NCI-H146 (cell line): ENCODE measurements around the gene ZNF385B.
A peak's percentile ranks its signal among the peaks of the same experiment; 100 is the strongest.
"Not testable (repeated sequence)": the region's sequence is repeated elsewhere in the genome, so short reads cannot be mapped to it uniquely, and the experiment has no call there.

Source experiments
- DNase-seq: peaks from one replicate; lab custom pipeline; 2025; lab: John Stamatoyannopoulos, UW

Gene ZNF385B

DNA sequence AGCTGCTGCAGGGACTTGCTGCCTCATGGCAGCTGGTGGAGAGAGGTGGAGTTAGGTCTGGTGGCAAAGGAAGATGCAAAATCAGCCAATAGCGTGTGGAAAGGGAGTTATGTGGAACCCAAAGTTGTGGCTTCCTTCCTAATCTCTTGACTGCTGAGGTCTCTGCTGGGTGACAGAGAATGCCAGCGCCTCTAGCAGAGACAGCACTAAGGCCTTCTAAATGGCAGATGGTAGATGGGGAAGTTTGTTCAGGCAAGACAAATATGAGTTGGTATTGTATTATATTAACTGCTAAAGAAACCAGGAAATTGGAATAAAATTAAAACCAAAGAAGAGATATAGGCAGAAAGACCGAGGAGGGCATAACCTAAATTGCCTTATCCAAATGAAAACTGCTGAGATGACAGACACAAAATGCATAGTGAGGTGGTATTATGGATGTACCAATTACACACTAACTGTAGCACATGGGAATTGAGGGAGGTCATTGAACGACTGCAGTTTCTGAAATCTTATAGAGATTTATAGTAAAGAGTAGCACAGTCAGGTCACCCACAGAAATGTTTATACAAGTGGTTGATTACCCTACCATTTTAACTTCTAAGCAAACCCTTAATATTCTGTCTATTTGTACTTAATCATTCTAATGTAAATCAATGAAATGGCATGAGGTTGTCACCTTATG lies 350.2 kb downstream of the ZNF385B start:
- DNase-seq: peak; percentile 45

DNA sequence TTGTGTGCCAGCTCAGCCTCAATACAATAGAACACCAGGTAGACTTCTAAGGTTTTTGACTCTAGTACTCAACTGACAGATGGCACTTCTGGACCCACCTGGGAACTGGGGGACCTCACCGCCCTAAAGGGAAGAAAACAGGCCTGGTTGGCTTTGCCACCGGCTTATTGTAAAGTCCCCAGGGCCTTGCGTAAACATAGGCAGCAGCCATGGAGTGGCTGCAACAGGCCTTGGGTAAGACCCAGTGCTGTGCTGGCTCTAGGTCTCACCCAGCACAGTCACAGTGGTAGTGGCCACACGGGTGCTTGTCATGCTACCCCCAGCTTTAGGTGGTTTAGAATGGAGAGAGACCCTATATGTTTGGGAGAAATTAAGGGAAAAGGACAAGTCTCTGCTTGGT lies 366.1 kb downstream of the ZNF385B start:
- DNase-seq: no peak

DNA sequence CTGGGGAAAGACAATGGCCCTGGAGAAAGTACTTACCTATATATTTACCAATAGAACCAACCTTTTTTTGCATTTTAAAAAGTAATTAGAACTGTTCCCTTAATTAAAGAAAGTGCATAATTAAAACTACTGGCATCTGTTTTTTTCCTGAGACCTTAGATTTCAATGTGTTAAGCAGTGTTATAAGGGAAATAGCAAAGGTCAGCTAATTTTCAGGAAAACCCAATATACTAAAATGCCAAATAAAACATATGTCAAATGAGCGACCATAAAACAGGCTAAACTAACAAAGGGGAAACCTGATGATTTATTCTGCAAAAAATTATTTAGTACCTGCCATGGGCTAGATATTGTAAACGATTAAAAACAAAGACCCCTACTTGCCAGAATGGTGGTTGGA lies 372.8 kb downstream of the ZNF385B start:
- no peak for DNase-seq

DNA sequence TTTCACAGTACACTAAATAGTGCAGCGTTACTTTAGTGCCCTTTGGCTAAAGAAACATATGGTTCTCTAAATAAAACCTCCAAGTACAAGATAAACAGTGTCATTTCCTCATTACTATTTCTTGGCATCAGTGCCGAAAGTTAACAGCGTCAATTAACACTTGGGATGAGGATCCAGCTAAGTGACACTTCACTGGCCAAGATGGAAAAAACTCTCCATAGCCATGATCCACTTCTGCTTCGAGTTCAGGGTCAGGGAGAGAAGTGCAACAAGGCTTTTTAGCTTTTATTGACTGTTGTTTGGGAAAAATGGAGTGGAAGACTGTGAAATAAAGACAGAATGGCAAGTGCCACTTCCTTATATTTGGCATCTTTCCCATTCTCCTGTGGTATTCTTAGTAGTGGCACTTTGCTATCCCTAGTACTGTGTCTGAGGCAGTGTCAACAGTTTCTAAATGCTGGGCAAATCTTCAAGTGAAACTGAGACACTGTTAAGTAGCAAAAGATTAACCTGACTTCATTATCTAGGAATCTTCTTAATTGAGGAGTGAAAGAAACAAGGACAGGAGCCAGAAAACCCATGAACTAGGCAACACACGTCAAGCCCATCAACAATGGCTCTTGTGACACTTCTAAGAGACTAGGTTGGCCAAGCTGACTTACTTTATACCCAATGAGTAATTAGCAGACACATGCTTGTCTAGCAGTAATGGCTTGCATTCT lies 374.2 kb downstream of the ZNF385B start:
- no peak for DNase-seq

DNA sequence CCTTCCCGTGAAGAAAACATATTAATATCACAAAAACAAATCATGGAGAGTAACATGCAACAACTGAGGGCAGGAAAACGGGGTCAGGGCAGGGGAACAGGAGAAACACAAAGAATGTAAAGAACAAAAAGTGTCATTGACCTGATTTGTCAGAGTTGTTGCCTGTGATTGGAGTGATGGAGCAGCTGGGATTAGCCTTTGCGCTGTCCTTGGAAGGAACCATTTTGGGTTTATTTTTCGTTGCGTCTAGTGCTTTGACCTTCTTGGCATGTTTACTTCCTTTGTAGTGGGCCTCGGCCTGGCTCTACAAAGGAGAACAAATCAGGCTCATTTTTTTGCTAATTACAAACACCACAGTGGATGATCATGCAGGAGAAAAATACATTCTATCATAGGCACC lies 378.3 kb downstream of the ZNF385B start:
- no peak for DNase-seq

DNA sequence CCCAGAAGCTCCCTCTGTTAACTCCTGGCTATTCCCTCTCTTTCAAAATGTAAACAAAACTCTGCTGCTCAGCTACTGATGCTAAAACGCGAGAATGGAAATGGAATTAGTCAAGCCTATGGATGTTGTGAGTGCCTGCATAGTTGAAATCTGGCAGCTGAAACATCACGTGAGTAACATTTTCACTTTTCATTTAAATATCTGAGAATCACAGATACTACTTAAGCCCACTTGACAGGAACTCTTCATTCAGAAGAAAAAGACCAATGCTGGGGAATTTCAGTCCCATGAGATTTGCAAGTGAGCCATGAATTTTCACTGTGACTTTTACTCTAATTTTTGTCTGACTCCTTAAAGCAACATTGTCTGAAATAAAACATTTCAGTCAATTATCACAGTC lies 381.5 kb downstream of the ZNF385B start:
- no peak for DNase-seq

DNA sequence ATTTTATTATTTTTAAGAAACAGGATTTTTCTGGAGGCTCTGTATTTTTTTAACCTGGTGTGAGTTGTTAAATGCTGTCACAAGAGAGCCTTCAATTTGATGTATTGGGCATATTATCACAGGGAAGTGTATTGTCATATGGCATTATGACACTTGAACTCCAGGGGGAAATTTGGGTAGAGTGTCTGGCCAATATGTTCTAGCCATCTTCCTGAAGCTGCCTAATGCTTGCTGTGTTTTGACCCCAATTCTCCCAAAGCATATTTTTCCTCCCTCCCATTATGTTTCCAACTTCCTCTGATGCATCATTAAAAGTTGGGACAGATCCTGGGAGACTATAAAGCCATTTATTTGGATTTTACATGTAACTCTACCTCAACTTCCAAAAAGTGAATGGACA lies 382.6 kb downstream of the ZNF385B start:
- no peak for DNase-seq

DNA sequence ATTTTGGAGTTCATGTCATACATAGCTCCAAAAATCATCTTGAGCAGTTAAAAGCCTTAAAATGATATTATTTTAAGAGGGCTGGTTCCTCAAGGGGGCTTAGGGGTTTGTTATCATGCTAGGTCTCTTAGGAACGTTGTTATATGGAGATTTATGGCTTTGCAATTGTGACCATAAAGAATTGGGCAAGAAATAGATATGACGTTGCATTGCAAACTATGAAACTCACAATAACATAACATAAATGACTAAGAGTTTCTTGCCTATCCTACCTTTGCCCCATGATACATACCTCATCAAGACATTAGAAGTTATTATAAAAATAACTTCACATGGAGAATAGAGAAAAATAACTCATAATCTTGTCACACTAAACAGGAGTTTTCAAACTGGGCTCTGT lies 390.4 kb downstream of the ZNF385B start:
- no peak for DNase-seq

DNA sequence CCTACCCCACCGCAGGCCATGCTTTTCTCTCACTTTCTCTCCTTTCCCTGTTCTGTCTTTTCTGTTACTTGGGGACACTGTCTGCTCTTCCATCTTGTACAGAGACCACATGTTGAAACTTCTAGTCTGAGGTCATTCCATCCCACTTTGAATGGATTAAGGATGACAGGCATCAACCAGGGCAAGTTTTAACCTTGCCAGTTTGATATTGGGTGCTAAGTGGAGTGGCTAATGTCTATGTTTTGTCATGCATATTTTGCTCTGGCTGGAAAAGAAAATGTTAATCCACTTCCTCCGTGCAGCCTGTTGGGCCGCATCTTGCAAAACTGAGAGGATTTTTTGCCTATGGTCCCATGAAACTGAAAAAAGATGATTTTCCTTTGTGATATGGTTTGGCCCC lies 391.3 kb downstream of the ZNF385B start:
- no peak for DNase-seq

DNA sequence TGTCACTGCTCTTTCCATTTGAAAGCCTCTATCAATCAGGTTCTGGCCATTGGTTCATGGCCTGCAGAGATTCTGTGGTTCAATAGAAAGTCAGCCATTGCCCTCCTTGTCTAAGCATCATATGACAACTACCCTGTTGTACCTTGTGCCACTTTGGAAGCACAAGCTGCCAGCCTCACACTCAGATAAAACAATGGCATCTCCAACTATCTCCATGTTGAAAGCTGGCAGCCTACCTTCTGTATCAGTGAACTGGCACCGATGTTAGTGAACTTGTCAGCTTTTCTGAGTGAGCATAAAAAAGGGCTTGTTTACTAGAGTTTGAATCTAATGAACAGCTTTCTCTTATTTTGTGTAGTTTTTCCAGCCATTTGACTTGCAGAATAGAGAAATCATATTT lies 393.5 kb downstream of the ZNF385B start:
- no peak for DNase-seq

DNA sequence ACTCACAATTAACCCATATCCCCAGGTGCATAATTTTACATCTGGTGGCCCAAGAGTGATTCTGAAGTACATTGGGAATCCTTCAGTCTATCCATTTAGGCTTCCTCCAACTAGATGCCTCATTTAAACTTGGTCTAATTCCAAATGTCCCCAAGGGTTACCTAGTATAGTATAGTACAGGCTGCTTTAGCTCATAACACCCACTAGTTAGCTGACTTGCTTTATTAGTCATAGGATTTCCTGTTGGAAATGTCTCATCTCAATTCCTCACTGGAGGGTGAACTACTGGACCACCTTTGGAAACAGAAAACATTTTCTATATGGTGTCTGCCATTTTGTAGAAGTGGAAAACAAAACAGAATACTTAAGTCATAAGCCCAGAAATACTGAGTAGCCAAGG lies 394.3 kb downstream of the ZNF385B start:
- no peak for DNase-seq

DNA sequence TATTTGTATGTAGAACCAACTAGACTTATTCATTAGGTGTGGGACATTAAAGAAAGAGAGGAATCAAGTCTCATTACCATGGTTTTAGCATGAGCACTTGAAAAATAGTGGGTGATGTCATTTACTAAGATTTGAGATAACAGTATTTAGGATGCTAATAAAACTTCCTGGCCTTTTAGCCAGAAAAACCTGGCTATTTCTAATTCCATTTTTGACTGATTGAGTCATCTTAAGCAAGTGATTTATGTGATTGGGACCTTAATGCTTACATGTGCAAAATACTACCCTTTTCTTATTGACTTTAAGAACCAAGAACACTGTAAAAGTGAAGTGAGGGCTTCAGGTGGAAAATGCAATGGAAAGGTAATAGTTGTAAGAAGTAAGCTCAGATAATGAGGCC lies 400.0 kb downstream of the ZNF385B start:
- DNase-seq: no peak

DNA sequence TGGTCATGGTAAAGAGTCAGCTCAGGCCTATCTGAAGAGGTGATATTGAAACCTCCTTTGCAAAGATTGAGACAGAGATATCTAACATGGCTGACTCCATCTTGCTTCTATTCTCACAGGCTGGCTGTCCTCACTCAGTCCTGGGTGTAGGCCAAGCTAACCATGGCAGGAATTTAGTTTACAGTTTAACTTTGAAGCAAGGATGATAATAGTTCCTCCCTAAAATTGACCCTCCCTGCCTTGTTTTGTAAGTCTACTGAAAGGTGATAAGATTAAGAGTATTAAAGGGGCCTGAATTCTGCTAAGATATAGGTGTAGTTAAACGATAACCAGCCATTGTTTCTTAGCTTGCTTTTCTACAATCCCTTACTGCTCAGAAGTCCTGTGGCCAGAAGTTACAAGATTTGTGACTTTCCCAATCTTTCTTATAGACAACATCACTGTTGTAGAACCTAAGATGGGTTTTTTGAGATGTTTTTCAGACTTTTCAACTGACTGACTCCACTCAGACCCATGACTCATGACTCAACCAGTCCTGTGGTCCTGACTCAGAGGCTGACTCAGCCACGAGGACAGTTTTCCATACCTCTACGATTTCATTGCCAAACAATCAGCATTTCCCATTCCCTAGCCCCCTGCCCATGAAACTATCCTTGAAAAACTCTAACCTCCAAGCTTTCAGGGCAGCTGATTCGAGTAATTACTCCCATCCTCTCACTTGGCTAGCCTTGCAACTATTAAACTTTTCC lies 401.1 kb downstream of the ZNF385B start:
- DNase-seq: no peak

DNA sequence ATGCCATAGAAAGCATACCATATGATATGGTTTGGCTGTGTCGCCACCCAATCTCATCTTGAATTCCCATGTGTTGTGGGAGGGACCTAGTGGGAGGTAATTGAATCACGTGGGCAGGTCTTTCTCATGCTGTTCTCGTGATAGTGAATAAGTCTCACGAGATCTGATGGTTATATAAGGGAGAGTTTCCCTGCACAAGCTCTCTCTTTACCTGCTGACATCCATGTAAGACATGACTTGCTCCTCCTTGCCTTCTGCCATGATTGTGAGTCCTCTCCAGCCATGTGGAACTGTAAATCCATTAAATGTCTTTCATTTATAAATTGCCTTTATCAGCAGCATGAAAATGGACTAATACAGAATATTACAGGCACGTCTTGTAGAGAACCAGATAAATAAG lies 403.3 kb downstream of the ZNF385B start:
- not testable (repeated sequence) for DNase-seq

DNA sequence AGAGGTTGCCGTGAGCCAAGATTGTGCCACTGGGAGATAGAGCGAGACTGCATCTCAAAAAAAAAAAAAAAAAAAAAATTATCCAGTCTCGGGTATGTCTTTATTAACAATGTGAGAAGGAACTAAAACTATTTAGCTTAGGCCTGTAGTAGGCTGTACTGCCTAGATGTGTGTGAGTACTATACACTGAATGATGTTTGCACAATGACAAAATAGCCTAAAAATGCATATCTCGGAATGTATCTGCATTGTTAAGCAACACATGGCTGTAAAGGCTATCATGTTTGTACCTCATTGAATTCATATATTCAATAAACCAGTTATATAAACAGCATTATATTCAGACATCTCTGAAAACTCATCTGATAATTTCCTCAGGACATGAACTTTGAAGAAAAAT lies 405.6 kb downstream of the ZNF385B start:
- DNase-seq: no peak

DNA sequence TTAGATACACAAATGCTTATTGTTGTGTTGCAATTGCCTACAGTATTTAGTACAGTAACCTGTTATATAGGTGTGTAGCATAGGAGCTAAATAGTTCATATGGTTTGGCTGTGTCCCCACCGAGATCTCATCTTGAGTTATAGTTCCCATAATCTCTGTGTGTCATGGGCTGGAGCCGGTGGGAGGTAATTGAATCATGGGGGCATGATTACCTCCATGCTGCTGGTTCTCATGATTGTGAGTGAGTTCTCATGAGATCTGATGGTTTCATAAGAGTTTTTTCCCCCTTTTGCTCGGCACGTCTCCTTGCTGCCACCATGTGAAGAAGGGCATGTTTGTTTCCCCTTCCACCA lies 406.3 kb downstream of the ZNF385B start:
- no peak for DNase-seq

DNA sequence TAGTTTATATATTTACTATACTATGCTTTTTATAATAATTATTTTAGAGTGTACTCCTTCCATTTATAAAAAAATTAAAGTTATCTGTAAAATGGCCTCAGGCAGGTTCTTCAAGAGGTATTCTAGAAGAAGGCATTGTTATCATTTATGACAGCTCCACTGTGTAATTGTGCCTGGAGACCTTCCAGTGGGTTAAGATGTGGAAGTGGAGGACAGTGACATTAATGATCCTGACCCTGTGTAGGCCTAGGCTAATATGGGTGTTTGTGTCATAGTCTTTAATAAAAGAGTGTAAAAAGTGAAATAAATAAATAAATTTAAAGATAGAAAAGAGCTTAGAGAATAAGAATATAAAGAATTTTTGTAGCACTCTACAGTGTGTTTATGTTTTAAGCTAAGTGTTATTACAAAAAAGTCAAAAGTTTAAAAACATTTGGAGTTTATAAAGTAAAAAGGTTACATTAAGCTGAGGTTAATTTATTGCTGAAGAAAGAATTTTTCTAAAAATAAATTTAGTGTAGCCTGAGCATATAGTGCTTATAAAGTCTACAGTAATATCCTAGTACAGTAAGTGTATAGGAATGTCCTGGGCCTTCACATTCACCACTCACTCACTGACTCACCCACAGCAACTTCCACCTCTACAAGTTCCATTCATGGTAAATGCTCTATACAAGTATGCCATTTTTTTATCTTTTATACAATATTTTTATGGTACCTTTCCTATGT lies 406.8 kb downstream of the ZNF385B start:
- DNase-seq: no peak

DNA sequence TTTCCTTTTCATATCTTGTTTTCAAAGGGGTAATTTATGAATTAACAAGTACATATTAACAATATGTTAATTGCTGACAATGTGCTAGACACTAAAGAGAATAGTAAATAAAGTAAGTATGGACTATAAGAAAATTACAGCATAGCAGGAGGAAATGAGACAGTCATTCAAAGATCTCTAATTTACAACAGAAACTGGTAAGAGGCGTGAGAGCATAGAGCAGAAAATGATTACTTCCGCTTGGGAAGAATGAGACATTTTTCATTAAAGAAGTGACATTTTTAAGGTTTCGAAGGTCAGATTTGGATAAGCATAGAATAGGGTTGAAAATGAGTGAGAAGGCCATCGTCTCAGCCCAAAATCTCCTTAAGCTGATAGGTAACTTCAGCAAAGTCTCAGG lies 412.4 kb downstream of the ZNF385B start:
- no peak for DNase-seq

DNA sequence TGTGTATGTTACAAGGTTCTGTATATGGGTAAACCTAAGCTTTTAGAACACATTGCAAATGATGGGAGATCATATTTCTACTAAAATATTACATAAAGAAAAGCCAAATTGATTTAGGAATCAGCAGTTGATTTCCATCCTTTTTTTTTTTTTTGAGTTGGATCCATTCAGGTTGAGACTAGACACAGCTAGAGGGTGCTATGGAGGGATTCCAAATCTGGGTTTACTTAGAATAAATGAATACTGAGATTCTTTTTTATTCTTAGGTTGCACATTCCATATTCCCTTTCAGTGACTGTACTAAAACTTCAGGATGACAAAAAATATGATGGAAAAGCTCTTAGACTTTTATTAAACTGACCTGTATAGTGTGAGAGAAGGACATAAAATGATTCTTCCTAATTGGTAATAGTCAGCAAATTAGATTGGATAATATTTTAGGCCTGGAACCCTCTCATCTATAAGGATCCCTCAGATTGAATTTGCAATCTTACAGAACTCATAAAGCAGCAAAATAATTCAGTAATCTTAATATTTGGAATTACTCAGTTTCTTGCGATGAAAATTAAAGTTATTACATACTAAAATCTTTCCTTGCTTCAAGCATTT lies 413.5 kb downstream of the ZNF385B start:
- no peak for DNase-seq

DNA sequence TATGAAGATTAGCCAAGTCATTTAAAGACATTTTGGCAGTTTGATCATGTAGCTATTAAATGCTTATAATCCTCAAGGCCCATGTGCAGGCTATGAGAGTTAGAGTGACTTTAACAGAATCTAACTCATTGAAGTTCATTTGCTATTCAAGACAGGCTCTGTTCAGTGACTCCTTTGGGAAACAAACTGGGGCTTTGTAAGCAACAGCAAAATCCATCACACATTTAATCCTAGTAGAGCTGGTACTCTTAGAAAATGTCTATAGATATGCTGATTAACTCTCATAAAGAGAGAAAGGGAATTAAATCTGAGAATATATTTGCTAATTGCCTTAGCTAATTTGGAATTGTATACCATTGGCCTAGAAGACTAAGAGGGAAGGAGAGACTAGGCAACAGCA lies 414.0 kb downstream of the ZNF385B start:
- no peak for DNase-seq

DNA sequence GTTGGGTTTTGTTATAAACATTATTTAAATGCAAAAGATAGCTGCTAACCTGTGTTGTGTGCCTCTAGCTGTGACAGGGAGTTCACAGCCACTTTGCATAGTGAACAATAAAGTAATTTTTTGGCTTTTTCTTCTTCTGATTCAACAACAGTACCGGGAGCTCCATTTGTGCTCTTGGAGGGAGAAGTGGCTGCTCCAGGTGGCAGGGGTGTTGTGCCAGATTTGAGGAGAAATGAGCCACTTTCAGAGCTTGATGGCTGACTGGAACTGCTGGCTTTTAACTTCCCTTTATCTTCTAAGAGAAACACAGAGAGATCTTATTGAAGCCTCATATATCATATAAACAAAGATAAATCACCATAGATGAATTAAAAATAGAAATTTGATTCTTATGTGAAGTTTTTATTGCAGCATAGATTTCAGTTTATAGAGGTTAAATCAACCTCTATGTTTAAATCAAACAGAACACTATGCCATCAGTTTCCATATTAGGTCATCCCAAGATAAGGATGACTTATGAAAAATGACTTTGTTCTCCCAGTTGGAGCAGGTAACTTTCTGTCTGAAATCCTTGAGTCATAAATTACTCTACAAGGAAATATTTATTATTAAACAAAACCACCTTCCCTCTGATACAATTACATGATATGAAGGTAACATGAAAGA lies 414.8 kb downstream of the ZNF385B start:
- DNase-seq: no peak

DNA sequence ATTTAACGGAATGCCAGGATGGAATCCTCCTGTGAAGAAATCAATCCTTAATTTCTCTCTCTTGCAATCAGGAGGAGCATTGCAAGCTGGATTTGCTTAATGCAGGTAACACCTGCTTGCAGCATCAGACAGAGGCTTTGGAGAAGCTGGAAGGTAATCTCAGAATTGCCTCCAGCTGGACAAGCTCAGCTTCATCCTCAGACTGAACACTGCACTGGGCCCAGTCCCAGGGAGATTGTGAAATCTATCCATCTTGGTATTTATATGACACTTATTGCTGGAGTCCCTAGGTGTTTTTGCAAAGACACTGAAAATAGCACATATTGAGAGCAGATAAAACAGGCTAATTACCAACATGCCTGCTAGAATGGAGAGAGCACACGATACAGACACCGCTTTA lies 417.4 kb downstream of the ZNF385B start:
- no peak for DNase-seq
